SK-N-MC (cell line): ENCODE data around the gene FREM3.

Experiments
- EZH2 ChIP-seq: fragments of 200-600 bp; sonication (generic); IDR thresholded peaks from one replicate; pipeline ENCODE4 v1.6.1; 2017; ENCODE audit warnings: antibody characterized with exemption
- POLR2AphosphoS5 ChIP-seq: IDR thresholded peaks from 2 replicates; pipeline ENCODE4 v1.6.1; 2012; ENCODE audit warnings: mild to moderate bottlenecking, low read depth, low read length, borderline replicate concordance

DNA sequence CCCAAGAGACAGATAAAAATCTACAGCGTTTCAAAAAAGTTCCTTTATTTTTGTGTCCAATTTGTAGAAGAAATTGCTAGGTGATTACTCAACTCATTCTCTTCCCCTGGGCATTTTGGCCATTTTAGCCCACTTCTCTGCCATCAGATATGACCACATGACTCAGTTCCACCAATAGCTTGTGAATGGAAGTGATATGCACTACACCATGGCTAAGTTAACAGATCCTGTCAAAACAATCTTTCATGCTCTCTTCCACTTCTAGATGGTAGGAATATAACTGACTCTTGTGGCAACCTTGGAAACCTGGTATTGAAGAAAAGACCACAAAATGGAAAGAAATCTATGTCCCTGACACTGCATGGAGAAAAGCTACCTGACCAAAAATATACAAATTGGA lies 26.2 kb upstream of the FREM3 start:
- TF ChIP-seq POLR2AphosphoS5 (no peak), EZH2 (no peak)
